Measurements from ENCODE around the gene PET117.

GRCh38 chr20:18091623-18092022, 46.0 kb upstream of the PET117 start:
- TF ChIP-seq, protein P1, sequence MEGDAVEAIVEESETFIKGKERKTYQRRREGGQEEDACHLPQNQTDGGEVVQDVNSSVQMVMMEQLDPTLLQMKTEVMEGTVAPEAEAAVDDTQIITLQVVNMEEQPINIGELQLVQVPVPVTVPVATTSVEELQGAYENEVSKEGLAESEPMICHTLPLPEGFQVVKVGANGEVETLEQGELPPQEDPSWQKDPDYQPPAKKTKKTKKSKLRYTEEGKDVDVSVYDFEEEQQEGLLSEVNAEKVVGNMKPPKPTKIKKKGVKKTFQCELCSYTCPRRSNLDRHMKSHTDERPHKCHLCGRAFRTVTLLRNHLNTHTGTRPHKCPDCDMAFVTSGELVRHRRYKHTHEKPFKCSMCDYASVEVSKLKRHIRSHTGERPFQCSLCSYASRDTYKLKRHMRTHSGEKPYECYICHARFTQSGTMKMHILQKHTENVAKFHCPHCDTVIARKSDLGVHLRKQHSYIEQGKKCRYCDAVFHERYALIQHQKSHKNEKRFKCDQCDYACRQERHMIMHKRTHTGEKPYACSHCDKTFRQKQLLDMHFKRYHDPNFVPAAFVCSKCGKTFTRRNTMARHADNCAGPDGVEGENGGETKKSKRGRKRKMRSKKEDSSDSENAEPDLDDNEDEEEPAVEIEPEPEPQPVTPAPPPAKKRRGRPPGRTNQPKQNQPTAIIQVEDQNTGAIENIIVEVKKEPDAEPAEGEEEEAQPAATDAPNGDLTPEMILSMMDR (IDR thresholded peaks at IDR 0.05; ENCODE audit: low read depth, low read length, poor library complexity, severe bottlenecking) = no peak
- no peak for TF ChIP-seq EZH2phosphoT487 (IDR thresholded peaks at IDR 0.05; ENCODE audit: borderline replicate concordance, low read length)
